K562 (cell line): ENCODE measurements around the gene CHAF1A. TPM values are rescaled to one million over a fixed set of nuclear protein-coding genes. Genes with fewer than 3 reads are reported as not detected.

Experiments
- ATAC-seq: fragments of 200-7000 bp; cut with Tn5 transposase; 3 replicates; pipeline ENCODE4 v1.9.1; 2020; ENCODE audit warnings: moderate library complexity
- BruUV-seq: library from RNA; stranded (reverse); fragments of 400-500 nt; replicated peaks from 2 replicates; lab custom pipeline; 2021; lab: Mats Ljungman, UMichigan
- CTCF ChIA-PET: fragments of 300-600 bp; formaldehyde crosslinking; extraction: SDS; loops from one replicate; lab custom pipeline; 2021; ENCODE audit warnings: low intra/inter-chr PET ratio; lab: Yijun Ruan, JAX
- POLR2A ChIA-PET: fragments of 300-600, 350-650 bp; sonication (Branson Sonifier 250); formaldehyde crosslinking; extraction: SDS; loops from one replicate; lab custom pipeline; 2021; ENCODE audit warnings: antibody characterized with exemption, inconsistent platforms; lab: Yijun Ruan, JAX
- DNase-seq, 4 experiments: peaks; one replicate each; pipeline versions ENCODE4 v3.0.0 to v3.0.0-alpha.2; 2011 to 2018; ENCODE audit warnings: low spot score in 3 of 4, mixed read lengths in 3 of 4; ENCODE audit errors: extremely low read depth in 1 of 4
- FAIRE-seq: peaks from 2 replicates; lab custom pipeline; 2011; peaks lifted over from hg19 to GRCh38; lab: Jason Lieb, UNC
- H2AFZ ChIP-seq: 2 replicates; pipeline ENCODE4 v1.6.0; 2011; ENCODE audit warnings: low read depth, low read length, control low read depth, inconsistent platforms
- H3K27ac ChIP-seq: fragments of 200-600 bp; 3 replicates; pipeline ENCODE4 v1.8.0; 2011; ENCODE audit warnings: low read depth, mild to moderate bottlenecking, control low read depth, inconsistent platforms, low read length, moderate library complexity, mixed read lengths; ENCODE audit errors: extremely low read depth
- H3K27me3 ChIP-seq, 2 experiments: fragments of 300-600 bp in 1 of 2; 2 replicates in 1 of 2; 3 replicates in 1 of 2; pipeline versions ENCODE4 v1.6.0 to v1.8.0; 2011; ENCODE audit warnings: inconsistent platforms in 2 of 2, low read length in 2 of 2, mild to moderate bottlenecking in 1 of 2, mixed read lengths in 1 of 2, moderate library complexity in 1 of 2; ENCODE audit not compliant: control insufficient read depth in 2 of 2, insufficient read depth in 2 of 2
- H3K36me3 ChIP-seq: fragments of 300-600 bp; 3 replicates; pipeline ENCODE4 v1.8.0; 2011; ENCODE audit warnings: mild to moderate bottlenecking, low read length, inconsistent platforms; ENCODE audit not compliant: control insufficient read depth, insufficient read depth
- H3K4me1 ChIP-seq, 2 experiments: fragments of 200-600 bp in 1 of 2; replicated peaks in 1 of 2; 2 replicates in 1 of 2; 3 replicates in 1 of 2; pipeline versions ENCODE4 v1.5.1 to v1.8.0; 2011; ENCODE audit warnings: inconsistent platforms in 2 of 2, low read length in 2 of 2, mild to moderate bottlenecking in 1 of 2, mixed read lengths in 1 of 2, moderate library complexity in 1 of 2; ENCODE audit not compliant: control insufficient read depth in 2 of 2, insufficient read depth in 2 of 2
- H3K4me2 ChIP-seq: 2 replicates; pipeline ENCODE4 v1.6.1; 2011; ENCODE audit warnings: low read length, control low read depth, inconsistent platforms, mixed read lengths; ENCODE audit not compliant: insufficient read depth
- H3K4me3 ChIP-seq: fragments of 200-600 bp; sonication (generic), shearing (Covaris generic); 2 replicates; pipeline ENCODE4 v1.5.1; 2016; ENCODE audit warnings: control low read depth, inconsistent platforms
- H3K79me2 ChIP-seq: fragments of 200-600 bp; 3 replicates; pipeline ENCODE4 v1.8.0; 2011; ENCODE audit warnings: low read length, inconsistent platforms; ENCODE audit not compliant: control insufficient read depth, insufficient read depth
- H3K9ac ChIP-seq, 2 experiments: 2 replicates each; pipeline versions ENCODE4 v1.6.0 to v1.6.1; 2011; ENCODE audit warnings: low read depth in 2 of 2, low read length in 2 of 2, control low read depth in 1 of 2, inconsistent platforms in 1 of 2, mild to moderate bottlenecking in 1 of 2, mixed read lengths in 1 of 2; ENCODE audit not compliant: insufficient read depth in 1 of 2
- H3K9me1 ChIP-seq: one replicate; pipeline ENCODE4 v1.6.0; 2011; ENCODE audit warnings: inconsistent platforms, mild to moderate bottlenecking, low read length, moderate library complexity; ENCODE audit not compliant: control insufficient read depth, insufficient read depth
- H3K9me3 ChIP-seq: replicated peaks from 2 replicates; pipeline ENCODE4 v1.5.1; 2011; ENCODE audit warnings: low read depth, low read length, inconsistent platforms; ENCODE audit not compliant: control insufficient read depth, insufficient read depth
- H4K20me1 ChIP-seq: replicated peaks from 2 replicates; pipeline ENCODE4 v1.6.1; 2011; ENCODE audit warnings: low read length, inconsistent platforms, mixed read lengths; ENCODE audit not compliant: control insufficient read depth, insufficient read depth
- ETV5 ChIP-seq: sonication (generic); formaldehyde crosslinking; IDR thresholded peaks from 2 replicates; pipeline ENCODE4 v1.4.0; 2020; ENCODE audit warnings: low read depth, mild to moderate bottlenecking, missing genetic modification reagents
- KDM4B ChIP-seq, 2 experiments: fragments of 450-650 bp in 1 of 2; sonication (generic) in 1 of 2; IDR thresholded peaks; 2 replicates each; pipeline ENCODE4 v1.6.1; 2016 to 2017; ENCODE audit warnings: borderline replicate concordance in 2 of 2, antibody characterized with exemption in 1 of 2, low read depth in 1 of 2, mild to moderate bottlenecking in 1 of 2
- MAFG ChIP-seq: fragments of 450-650 bp; conservative IDR thresholded peaks from 2 replicates; pipeline ENCODE4 v1.6.1; 2016; ENCODE audit warnings: missing genetic modification characterization, missing compliant biosample characterization
- TBP ChIP-seq: optimal IDR thresholded peaks from 2 replicates; pipeline ENCODE3; 2011; ENCODE audit warnings: low read depth, low read length, improper control_type of control experiment
- ZC3H4 ChIP-seq: sonication (generic); formaldehyde crosslinking; IDR thresholded peaks from 2 replicates; pipeline ENCODE4 v1.9.0; 2021; ENCODE audit warnings: missing genetic modification reagents, borderline replicate concordance
- ZNF311 ChIP-seq: fragments of 250-450 bp; sonication (Bioruptor Pico); IDR thresholded peaks from 2 replicates; pipeline ENCODE4 v1.4.0; 2020; ENCODE audit warnings: mild to moderate bottlenecking, moderate library complexity
- ZNF324 ChIP-seq: fragments of 250-450 bp; sonication (Bioruptor Pico); IDR thresholded peaks from 2 replicates; pipeline ENCODE4 v1.4.0; 2020; ENCODE audit warnings: mild to moderate bottlenecking
- WGBS: fragments of 100-300 bp; shearing (Covaris generic); methylation state at CpG from one replicate; pipeline ENCODE4 v1.1.6; 2016; ENCODE audit warnings: low coverage, mixed read lengths; ENCODE audit not compliant: insufficient coverage; ENCODE audit errors: missing lambda C conversion rate; 5-methylcytosine and 5-hydroxymethylcytosine counted together
- in situ Hi-C: fragments of 300-500 bp; cut with MboI; formaldehyde crosslinking; loops from 4 replicates; pipeline ENCODE4 v1.15.0; 2018; ENCODE audit warnings: inconsistent platforms, mixed read lengths
- intact Hi-C: fragments of 100-400 bp; cut with micrococcal nuclease; formaldehyde crosslinking; loops from 2 replicates; pipeline ENCODE4 v1.14.2; 2022
- polyA plus RNA-seq, 8 experiments: library from polyadenylated mRNA; depleted of rRNA in 4 of 8; stranded (reverse) in 5 of 8; unstranded in 3 of 8; fragments of >200 nt; fragmentation: Nextera tagmentation in 2 of 8; fragmentation: Illumina TruSeq in 1 of 8; extraction: Ambion mirVana in 2 of 8; extraction: Trizol in 1 of 8; gene quantifications; 2 replicates each; pipeline versions ENCODE4 v1.2.1 to v1.2.3, GENCODE V29; 2011 to 2014; ENCODE audit warnings: inconsistent platforms in 1 of 8, missing spikeins in 1 of 8
- total RNA-seq, 7 experiments: library from RNA; depleted of rRNA in 6 of 7; stranded (reverse); fragments of >200 nt in 6 of 7; fragmentation: Illumina TruSeq in 2 of 7; extraction: Trizol in 2 of 7; gene quantifications; 2 replicates each; pipeline versions ENCODE4 v1.2.1 to v1.2.3, GENCODE V29; 2011 to 2021; ENCODE audit warnings: low replicate concordance in 1 of 7
- TF ChIP-seq, protein P1 (sequence below): fragments of 250-450 bp; sonication (Bioruptor Pico); IDR thresholded peaks from 2 replicates; pipeline ENCODE4 v1.8.0; 2021; ENCODE audit warnings: mild to moderate bottlenecking, moderate library complexity
- TF ChIP-seq, protein P2 (sequence below): sonication (generic); formaldehyde crosslinking; IDR thresholded peaks from 2 replicates; pipeline ENCODE4 v1.8.0; 2022; ENCODE audit warnings: mild to moderate bottlenecking, missing genetic modification reagents

Gene CHAF1A
- total and polyA plus RNA-seq, 9 of the 15 experiments (the other 6 are each of a cell fraction or from before 2014, with no cell fraction given) = 1.6 to 86.9 (median 45.2) TPM

DNA sequence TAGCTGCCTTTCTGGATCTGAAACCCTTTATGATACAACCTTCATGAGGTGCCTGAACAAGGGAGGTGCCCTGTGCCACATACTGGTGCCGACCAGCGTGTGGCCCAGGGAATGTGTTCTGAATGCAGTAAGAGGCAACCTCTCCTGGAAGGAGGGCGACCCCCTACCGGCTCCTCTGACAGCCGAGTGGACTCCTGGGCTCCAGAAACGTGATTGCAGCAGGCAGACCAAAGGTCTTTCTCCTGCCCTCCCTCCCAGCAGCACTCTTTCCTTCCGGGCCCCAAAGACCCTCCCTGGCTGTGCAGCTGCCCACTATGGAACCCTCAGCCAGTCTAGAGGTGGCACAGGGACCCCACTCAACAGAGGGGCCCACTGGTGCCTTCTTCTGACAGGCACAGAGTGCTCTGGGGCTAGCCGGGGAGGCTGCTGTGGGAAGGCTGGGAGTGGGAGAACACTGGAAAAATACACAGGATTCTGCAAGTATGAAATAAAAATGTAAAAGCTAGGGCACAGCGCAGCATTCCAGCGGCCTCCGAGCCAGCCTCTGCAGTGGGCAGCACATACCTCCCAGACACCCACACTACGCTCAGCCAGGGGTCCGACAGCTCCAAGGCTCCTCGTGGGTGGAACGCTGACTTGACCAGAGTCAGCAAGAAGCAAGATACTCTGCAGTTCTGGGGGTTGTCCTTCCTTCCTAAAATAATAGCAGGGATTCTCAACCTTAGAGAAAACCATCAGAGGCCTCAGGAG, 17.0 kb upstream of the CHAF1A start:
- DNase-seq (no peak), FAIRE-seq (no peak), ATAC-seq (no peak)
- no peaks in the 10 kb centered on the region for H3K27me3 ChIP-seq
- in situ Hi-C loops = no loop called here
- BruUV-seq = no TSS peak
- intact Hi-C loops = no loop called here
- TF ChIP-seq ETV5 (CRISPR knock-in tag) (no peak), KDM4B (IDR thresholded peaks at IDR 0.05; ENCODE audit: borderline replicate concordance in 2 of 2, low read depth in 1 of 2) (no peak), TBP (no peak), ZNF324 (CRISPR knock-in tag) (no peak), ZNF311 (CRISPR knock-in tag) (no peak), MAFG (tag) (no peak), ZC3H4 (CRISPR knock-in tag) (no peak)
- TF ChIP-seq, protein P1, sequence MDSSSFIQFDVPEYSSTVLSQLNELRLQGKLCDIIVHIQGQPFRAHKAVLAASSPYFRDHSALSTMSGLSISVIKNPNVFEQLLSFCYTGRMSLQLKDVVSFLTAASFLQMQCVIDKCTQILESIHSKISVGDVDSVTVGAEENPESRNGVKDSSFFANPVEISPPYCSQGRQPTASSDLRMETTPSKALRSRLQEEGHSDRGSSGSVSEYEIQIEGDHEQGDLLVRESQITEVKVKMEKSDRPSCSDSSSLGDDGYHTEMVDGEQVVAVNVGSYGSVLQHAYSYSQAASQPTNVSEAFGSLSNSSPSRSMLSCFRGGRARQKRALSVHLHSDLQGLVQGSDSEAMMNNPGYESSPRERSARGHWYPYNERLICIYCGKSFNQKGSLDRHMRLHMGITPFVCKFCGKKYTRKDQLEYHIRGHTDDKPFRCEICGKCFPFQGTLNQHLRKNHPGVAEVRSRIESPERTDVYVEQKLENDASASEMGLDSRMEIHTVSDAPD (CRISPR knock-in tag) = no peak
- TF ChIP-seq, protein P2, sequence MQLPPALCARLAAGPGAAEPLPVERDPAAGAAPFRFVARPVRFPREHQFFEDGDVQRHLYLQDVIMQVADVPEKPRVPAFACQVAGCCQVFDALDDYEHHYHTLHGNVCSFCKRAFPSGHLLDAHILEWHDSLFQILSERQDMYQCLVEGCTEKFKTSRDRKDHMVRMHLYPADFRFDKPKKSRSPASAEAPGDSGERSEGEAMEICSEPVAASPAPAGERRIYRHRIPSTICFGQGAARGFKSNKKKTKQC = no peak
- peaks cover 36% of the 10 kb centered on the region for H4K20me1 ChIP-seq
- no peak overlapping the region for H3K27ac ChIP-seq
- no peak overlapping the region for H3K4me3 ChIP-seq
- peaks cover 68% of the 10 kb centered on the region; the same call in 2 of the 3 replicates for H3K36me3 ChIP-seq
- H3K4me1 ChIP-seq = peaks cover 19 to 59% of the 10 kb centered on the region in 2 experiments; a peak in 4 of 5 replicates
- WGBS = 89% methylated on average over 15 of the region's 15 CpGs
- no peak overlapping the region for H2AFZ ChIP-seq
- H3K9ac ChIP-seq = peak overlapping the region in 1 of 2 experiments; percentile 75; a peak in 1 of 4 replicates
- ChIA-PET POLR2A (interaction anchor here (2.6 to 5.6 kb wide), 3 partner anchors 10 to 16 kb away, joined by 6 to 46 read pairs (median 37); partner anchors contain the start of gene CHAF1A), CTCF (no interaction called here)
- no peaks in the 10 kb centered on the region for H3K9me3 ChIP-seq
- H3K4me2 ChIP-seq = no peak overlapping the region
- peaks cover 89% of the 10 kb centered on the region for H3K79me2 ChIP-seq
- H3K9me1 ChIP-seq = peaks cover 8% of the 10 kb centered on the region
